Measurements from ENCODE around the gene CRIM1. TPM values are rescaled to one million over a fixed set of nuclear protein-coding genes. Genes with fewer than 3 reads are reported as not detected.

CRIM1 gene
- total RNA-seq, 1 experiment from 2014 or later: 27.6 TPM

- no peaks in the 10 kb centered on the region for H3K23me2 ChIP-seq (ENCODE audit: insufficient read length, low read depth, low read length, poor library complexity, severe bottlenecking)
- H3K27ac ChIP-seq (ENCODE audit: insufficient read length, low read depth, low read length): no peak overlapping the region
- no peaks in the 10 kb centered on the region; a peak in 1 of 5 replicates for H3K9me3 Mint-ChIP-seq
- no peak for TF ChIP-seq CTCF (conservative IDR thresholded peaks at IDR 0.05)
- no peak overlapping the region for H3K18ac ChIP-seq (ENCODE audit: insufficient read length, low read depth, low read length)
- H3K36me3 Mint-ChIP-seq (ENCODE audit: insufficient read depth in 1 of 3, low read depth in 3 of 3): peaks cover 0 to 2% (median 0%) of the 10 kb centered on the region in 3 experiments; a peak in 1 of 7 replicates
- H3K4ac ChIP-seq (ENCODE audit: low read depth, low read length): no peak overlapping the region
- H3K27ac Mint-ChIP-seq: no peak overlapping the region
- no peaks in the 10 kb centered on the region for H4K20me1 ChIP-seq (ENCODE audit: control insufficient read depth, insufficient read depth, insufficient read length)
- no peak overlapping the region for H3K56ac ChIP-seq (ENCODE audit: insufficient read length, low read depth, low read length)
- H3K4me3 Mint-ChIP-seq: no peak overlapping the region
- no peak overlapping the region for H3K14ac ChIP-seq (ENCODE audit: insufficient read depth, low read length)
- H3K27me3 ChIP-seq (ENCODE audit: insufficient read depth, low read length): no peaks in the 10 kb centered on the region
- no peak overlapping the region for H2BK12ac ChIP-seq (ENCODE audit: insufficient read length, low read depth, low read length)
- H2BK120ac ChIP-seq (ENCODE audit: low read depth, low read length, poor library complexity, severe bottlenecking): no peak overlapping the region
- H2AK5ac ChIP-seq (ENCODE audit: insufficient read length, low read length): no peak overlapping the region
- H2BK20ac ChIP-seq (ENCODE audit: low read depth, low read length, poor library complexity, severe bottlenecking): no peak overlapping the region
- H2AFZ ChIP-seq (ENCODE audit: low read length): no peak overlapping the region
- H3K4me2 ChIP-seq (ENCODE audit: insufficient read depth, insufficient read length, low read length): no peak overlapping the region
- no peak for DNase-seq
- H4K8ac ChIP-seq (replicated peaks; ENCODE audit: insufficient read length, low read depth, low read length): no peak overlapping the region
- no peak overlapping the region for H2BK15ac ChIP-seq (ENCODE audit: low read depth, low read length)
- no peaks in the 10 kb centered on the region for H3K9me3 ChIP-seq (ENCODE audit: control insufficient read depth, low read depth, low read length)
- H3K4me1 Mint-ChIP-seq: peaks cover 55 to 57% of the 10 kb centered on the region in 2 experiments
- H3K23ac ChIP-seq (ENCODE audit: insufficient read length, low read depth, low read length): no peak overlapping the region
- peaks cover 13% of the 10 kb centered on the region for H3K4me1 ChIP-seq (ENCODE audit: insufficient read depth, low read length)
- no peak overlapping the region for H2BK5ac ChIP-seq (ENCODE audit: insufficient read length, low read length)
- no peak overlapping the region for H4K5ac ChIP-seq (ENCODE audit: insufficient read length, low read depth, low read length)
- H3K79me2 ChIP-seq (ENCODE audit: insufficient read depth, low read length): peaks cover 19% of the 10 kb centered on the region; the same call in 1 of the 2 replicates
- WGBS (ENCODE audit: extremely low coverage, insufficient read length, low lambda C conversion rate): no CpG with 5 or more reads among the region's 3 CpGs
- no peak overlapping the region for H4K91ac ChIP-seq (ENCODE audit: insufficient read length, low read depth, low read length)
- no peaks in the 10 kb centered on the region for H3K79me1 ChIP-seq (ENCODE audit: insufficient read depth, low read depth, low read length, poor library complexity, severe bottlenecking)
- H3K9ac ChIP-seq (ENCODE audit: extremely low read depth, insufficient read length, low read length): no peak overlapping the region
- H3T11ph ChIP-seq (ENCODE audit: low read length): no peak overlapping the region
- H3K27me3 Mint-ChIP-seq (ENCODE audit: low read depth): no peaks in the 10 kb centered on the region; the same call in 1 of the 2 replicates
Observed at GRCh38 chr2:36385603-36386002, 30.0 kb downstream of the CRIM1 start.
